SK-N-SH (cell line): ENCODE results near the gene PTER. TPM values are rescaled to one million over a fixed set of nuclear protein-coding genes. Genes with fewer than 3 reads are reported as not detected.

Source experiments
- CTCF ChIA-PET: fragments of 300-600, 350-600 bp; formaldehyde crosslinking; extraction: SDS; loops from one replicate; lab custom pipeline; 2021; lab: Yijun Ruan, JAX
- POLR2A ChIA-PET: fragments of 350-600 bp; sonication (Branson Sonifier 250); formaldehyde crosslinking; extraction: SDS; loops from one replicate; lab custom pipeline; 2020; ENCODE audit warnings: antibody characterized with exemption, inconsistent platforms; lab: Yijun Ruan, JAX
- DNase-seq: peaks from one replicate; pipeline ENCODE4 v3.0.0; 2012
- H2AFZ ChIP-seq: fragments of 200-600 bp; sonication (generic); 2 replicates; pipeline ENCODE4 v1.8.1; 2016; ENCODE audit warnings: antibody characterized with exemption, mild to moderate bottlenecking, low read depth
- H3F3A ChIP-seq: fragments of 200-600 bp; sonication (generic); replicated peaks from 2 replicates; pipeline ENCODE3; 2016; ENCODE audit warnings: antibody characterized with exemption, mild to moderate bottlenecking; ENCODE audit not compliant: insufficient read depth
- H3K27ac ChIP-seq, 2 experiments: fragments of 200-500 bp in 1 of 2; fragments of 200-600 bp in 1 of 2; sonication (Bioruptor generic) in 1 of 2; sonication (generic), shearing (Covaris generic) in 1 of 2; 2 replicates each; pipeline versions ENCODE4 v1.5.1 to v1.6.1; 2014 to 2016; ENCODE audit warnings: low read depth in 2 of 2, inconsistent platforms in 1 of 2, low read length in 1 of 2, mild to moderate bottlenecking in 1 of 2, mixed read lengths in 1 of 2
- H3K27me3 ChIP-seq: fragments of 200-600 bp; sonication (generic), shearing (Covaris generic); 2 replicates; pipeline ENCODE4 v1.6.1; 2016; ENCODE audit warnings: mixed run types; ENCODE audit not compliant: insufficient read depth
- H3K36me3 ChIP-seq, 2 experiments: fragments of 200-500 bp in 1 of 2; fragments of 200-600 bp in 1 of 2; sonication (Bioruptor generic) in 1 of 2; sonication (generic) in 1 of 2; replicated peaks in 1 of 2; 2 replicates each; pipeline versions ENCODE3 to v1.5.1; 2014 to 2016; ENCODE audit warnings: low read length in 1 of 2, mild to moderate bottlenecking in 1 of 2; ENCODE audit not compliant: insufficient read depth in 2 of 2, control insufficient read depth in 1 of 2
- H3K4me1 ChIP-seq, 2 experiments: fragments of 200-500 bp in 1 of 2; fragments of 200-600 bp in 1 of 2; sonication (Bioruptor generic) in 1 of 2; sonication (generic), shearing (Covaris generic) in 1 of 2; 2 replicates each; pipeline versions ENCODE4 v1.5.1 to v1.6.1; 2014 to 2016; ENCODE audit warnings: low read depth in 1 of 2, low read length in 1 of 2, mixed run types in 1 of 2; ENCODE audit not compliant: insufficient read depth in 2 of 2, control insufficient read depth in 1 of 2
- H3K4me2 ChIP-seq: fragments of 200-600 bp; sonication (generic), shearing (Covaris generic); 2 replicates; pipeline ENCODE4 v1.6.1; 2017; ENCODE audit warnings: mixed run types
- H3K4me3 ChIP-seq, 2 experiments: fragments of 200-500 bp in 1 of 2; fragments of 200-600 bp in 1 of 2; sonication (Bioruptor generic) in 1 of 2; sonication (generic), shearing (Covaris generic) in 1 of 2; 2 replicates each; pipeline versions ENCODE4 v1.5.1 to v1.8.1; 2014 to 2016; ENCODE audit warnings: low read depth in 2 of 2, inconsistent platforms in 1 of 2, low read length in 1 of 2, mild to moderate bottlenecking in 1 of 2, mixed read lengths in 1 of 2, moderate library complexity in 1 of 2
- H3K79me2 ChIP-seq: fragments of 200-600 bp; sonication (generic); 2 replicates; pipeline ENCODE4 v1.8.1; 2017; ENCODE audit warnings: mild to moderate bottlenecking; ENCODE audit not compliant: insufficient read depth
- H3K9ac ChIP-seq: fragments of 200-600 bp; sonication (generic); 2 replicates; pipeline ENCODE4 v1.6.1; 2017; ENCODE audit warnings: mixed run types
- H3K9me2 ChIP-seq: fragments of 200-600 bp; sonication (generic); 2 replicates; pipeline ENCODE4 v1.6.1; 2017; ENCODE audit warnings: mixed run types
- H3K9me3 ChIP-seq: fragments of 200-600 bp; sonication (generic); 2 replicates; pipeline ENCODE4 v1.6.1; 2017; ENCODE audit warnings: mixed run types, mild to moderate bottlenecking, moderate library complexity
- H4K20me1 ChIP-seq: fragments of 200-600 bp; sonication (generic); 2 replicates; pipeline ENCODE4 v1.6.1; 2017; ENCODE audit warnings: mild to moderate bottlenecking, mixed run types; ENCODE audit not compliant: insufficient read depth
- EZH2phosphoT487 ChIP-seq: fragments of 200-600 bp; sonication (generic); IDR thresholded peaks from 2 replicates; pipeline ENCODE4 v1.6.1; 2017; ENCODE audit warnings: low read depth, mixed run types, mild to moderate bottlenecking, antibody characterized with exemption, moderate library complexity, borderline replicate concordance
- GATA2 ChIP-seq: sonication (generic); formaldehyde crosslinking; IDR thresholded peaks from 2 replicates; pipeline ENCODE4 v1.5.0; 2020; ENCODE audit warnings: mild to moderate bottlenecking, missing genetic modification reagents
- JUND ChIP-seq: IDR thresholded peaks from 2 replicates; pipeline ENCODE4 v1.4.0; 2012
- MXI1 ChIP-seq: IDR thresholded peaks from 2 replicates; pipeline ENCODE4 v1.6.1; 2012; ENCODE audit warnings: mild to moderate bottlenecking, low read depth, low read length, improper control_type of control experiment
- NFIC ChIP-seq: IDR thresholded peaks from 2 replicates; pipeline ENCODE4 v1.4.0; 2012; ENCODE audit warnings: borderline replicate concordance
- POLR2AphosphoS5 ChIP-seq: IDR thresholded peaks from 2 replicates; pipeline ENCODE4 v1.6.1; 2012; ENCODE audit warnings: low read depth, low read length
- RAD21 ChIP-seq: IDR thresholded peaks from 2 replicates; pipeline ENCODE4 v1.6.1; 2012; ENCODE audit warnings: mild to moderate bottlenecking, low read length
- RCOR1 ChIP-seq: fragments of 150-350 bp; IDR thresholded peaks from 2 replicates; pipeline ENCODE4 v1.6.1; 2017; ENCODE audit warnings: antibody characterized with exemption, low read length
- SIN3A ChIP-seq: IDR thresholded peaks from 2 replicates; pipeline ENCODE4 v1.6.1; 2012; ENCODE audit warnings: low read depth, mild to moderate bottlenecking, low read length, moderate library complexity, borderline replicate concordance
- SMC3 ChIP-seq: IDR thresholded peaks from 2 replicates; pipeline ENCODE4 v1.6.1; 2012; ENCODE audit warnings: low read depth, low read length, improper control_type of control experiment
- TAF1 ChIP-seq: IDR thresholded peaks from 2 replicates; pipeline ENCODE4 v1.6.1; 2012; ENCODE audit warnings: low read depth, mild to moderate bottlenecking, low read length, moderate library complexity, borderline replicate concordance
- TCF12 ChIP-seq: IDR thresholded peaks from 2 replicates; pipeline ENCODE4 v1.4.0; 2012
- TEAD4 ChIP-seq: IDR thresholded peaks from 2 replicates; pipeline ENCODE4 v1.4.0; 2012; ENCODE audit warnings: mild to moderate bottlenecking, borderline replicate concordance; ENCODE audit not compliant: insufficient read depth
- YY1 ChIP-seq: IDR thresholded peaks from 2 replicates; pipeline ENCODE4 v1.4.0; 2012; ENCODE audit warnings: low read depth, mild to moderate bottlenecking
- WGBS: methylation state at CpG from one replicate; pipeline ENCODE4 v1.1.6; 2017; ENCODE audit warnings: low lambda C conversion rate; 5-methylcytosine and 5-hydroxymethylcytosine counted together
- polyA plus RNA-seq, 3 experiments: library from polyadenylated mRNA; depleted of rRNA; stranded (reverse); fragments of >200 nt; gene quantifications; 2 replicates each; pipeline ENCODE4 v1.2.3, GENCODE V29; 2012
- TF ChIP-seq, protein P1 (sequence below): fragments of 150-350 bp; IDR thresholded peaks from 2 replicates; pipeline ENCODE4 v1.6.1; 2017; ENCODE audit warnings: antibody characterized with exemption, low read length, low read depth, borderline replicate concordance
- TF ChIP-seq, protein P2 (sequence below): IDR thresholded peaks from 2 replicates; pipeline ENCODE4 v1.4.0; 2012; ENCODE audit warnings: low read depth
- TF ChIP-seq, protein P3 (sequence below): IDR thresholded peaks from 2 replicates; pipeline ENCODE4 v1.4.0; 2012; ENCODE audit warnings: low read depth, borderline replicate concordance
- TF ChIP-seq, protein P4 (sequence below): IDR thresholded peaks from 2 replicates; pipeline ENCODE4; 2012
- TF ChIP-seq, protein P5 (sequence below): fragments of 200-600 bp; sonication (generic); IDR thresholded peaks from 2 replicates; pipeline ENCODE4 v1.6.1; 2017; ENCODE audit warnings: antibody characterized with exemption, mild to moderate bottlenecking, moderate library complexity

The PTER gene
- polyA plus RNA-seq, 1 of the 3 experiments (the other 2 are of a cell fraction), result not detected

DNA sequence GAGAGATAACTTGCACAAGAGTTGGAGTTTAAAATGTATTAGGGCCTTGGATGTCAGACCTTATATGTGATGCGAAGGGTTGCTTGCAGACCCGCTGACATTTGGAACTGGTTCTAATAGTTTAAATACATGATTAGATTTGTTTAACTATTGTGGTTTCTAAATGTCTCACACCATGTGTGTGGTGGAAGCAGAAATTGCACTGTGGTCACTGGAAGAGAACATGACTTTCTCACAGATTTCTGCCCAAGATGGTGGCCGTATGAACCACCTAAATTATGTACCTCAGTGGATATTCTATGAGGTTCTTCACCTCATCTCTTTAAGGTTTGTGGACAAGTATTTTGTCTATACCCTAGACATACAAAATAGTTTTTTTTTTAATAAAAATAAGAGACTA lies 93.0 kb downstream of the PTER start:
- H4K20me1 ChIP-seq, result no peaks in the 10 kb centered on the region
- H3K9ac ChIP-seq, result no peak overlapping the region
- no peaks in the 10 kb centered on the region for H3K9me2 ChIP-seq
- no peak overlapping the region for H3K27ac ChIP-seq
- WGBS, result 30% methylated on average over 3 of the region's 3 CpGs
- no peak overlapping the region for H3K4me3 ChIP-seq
- no peak overlapping the region for H3K4me2 ChIP-seq
- H3F3A ChIP-seq, result no peaks in the 10 kb centered on the region
- H3K36me3 ChIP-seq, result no peaks in the 10 kb centered on the region
- no peaks in the 10 kb centered on the region for H3K79me2 ChIP-seq
- no peaks in the 10 kb centered on the region for H3K4me1 ChIP-seq
- H2AFZ ChIP-seq, result no peak overlapping the region
- ChIA-PET POLR2A (no interaction called here), CTCF (interaction anchor here (2.6 kb wide), 1 partner anchor 15 kb away, joined by 9 read pairs; no protein-coding TSS in a partner anchor)
- H3K9me3 ChIP-seq, result no peaks in the 10 kb centered on the region
- no peaks in the 10 kb centered on the region for H3K27me3 ChIP-seq
- no peak for DNase-seq
- TF ChIP-seq GATA2, result no peak
- no peak for TF ChIP-seq MXI1
- no peak for TF ChIP-seq POLR2AphosphoS5
- TF ChIP-seq, protein P1, sequence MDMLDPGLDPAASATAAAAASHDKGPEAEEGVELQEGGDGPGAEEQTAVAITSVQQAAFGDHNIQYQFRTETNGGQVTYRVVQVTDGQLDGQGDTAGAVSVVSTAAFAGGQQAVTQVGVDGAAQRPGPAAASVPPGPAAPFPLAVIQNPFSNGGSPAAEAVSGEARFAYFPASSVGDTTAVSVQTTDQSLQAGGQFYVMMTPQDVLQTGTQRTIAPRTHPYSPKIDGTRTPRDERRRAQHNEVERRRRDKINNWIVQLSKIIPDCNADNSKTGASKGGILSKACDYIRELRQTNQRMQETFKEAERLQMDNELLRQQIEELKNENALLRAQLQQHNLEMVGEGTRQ, result no peak
- no peak for TF ChIP-seq EZH2phosphoT487

DNA sequence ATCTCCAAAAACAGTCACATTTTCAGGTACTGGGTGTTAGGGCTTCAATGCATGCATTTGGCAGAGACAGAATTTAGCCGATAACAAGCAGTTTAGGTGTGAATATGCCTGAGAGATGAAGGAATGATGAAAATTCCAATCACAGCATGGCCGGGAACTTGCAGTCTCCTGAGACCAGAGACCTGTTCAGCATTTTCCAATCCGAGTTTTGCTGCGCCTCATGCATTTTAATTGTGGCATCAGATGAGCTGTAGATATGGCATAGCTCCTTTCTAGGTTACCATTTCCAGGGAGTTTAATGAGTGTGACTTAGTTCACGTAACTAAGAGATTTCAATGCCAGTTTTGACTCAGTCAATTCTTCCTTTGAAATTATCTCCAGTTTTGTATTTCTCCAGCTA lies 99.3 kb downstream of the PTER start:
- CTCF ChIA-PET, result interaction anchor here (1.0 to 3.9 kb wide), 3 partner anchors 9 to 634 kb away, joined by 4 to 11 read pairs (median 5); no protein-coding TSS in a partner anchor
- TF ChIP-seq, protein P2, sequence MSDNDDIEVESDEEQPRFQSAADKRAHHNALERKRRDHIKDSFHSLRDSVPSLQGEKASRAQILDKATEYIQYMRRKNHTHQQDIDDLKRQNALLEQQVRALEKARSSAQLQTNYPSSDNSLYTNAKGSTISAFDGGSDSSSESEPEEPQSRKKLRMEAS, result no peak
- TF ChIP-seq SMC3, result no peak
- TF ChIP-seq TCF12, result no peak
- TF ChIP-seq, protein P3, sequence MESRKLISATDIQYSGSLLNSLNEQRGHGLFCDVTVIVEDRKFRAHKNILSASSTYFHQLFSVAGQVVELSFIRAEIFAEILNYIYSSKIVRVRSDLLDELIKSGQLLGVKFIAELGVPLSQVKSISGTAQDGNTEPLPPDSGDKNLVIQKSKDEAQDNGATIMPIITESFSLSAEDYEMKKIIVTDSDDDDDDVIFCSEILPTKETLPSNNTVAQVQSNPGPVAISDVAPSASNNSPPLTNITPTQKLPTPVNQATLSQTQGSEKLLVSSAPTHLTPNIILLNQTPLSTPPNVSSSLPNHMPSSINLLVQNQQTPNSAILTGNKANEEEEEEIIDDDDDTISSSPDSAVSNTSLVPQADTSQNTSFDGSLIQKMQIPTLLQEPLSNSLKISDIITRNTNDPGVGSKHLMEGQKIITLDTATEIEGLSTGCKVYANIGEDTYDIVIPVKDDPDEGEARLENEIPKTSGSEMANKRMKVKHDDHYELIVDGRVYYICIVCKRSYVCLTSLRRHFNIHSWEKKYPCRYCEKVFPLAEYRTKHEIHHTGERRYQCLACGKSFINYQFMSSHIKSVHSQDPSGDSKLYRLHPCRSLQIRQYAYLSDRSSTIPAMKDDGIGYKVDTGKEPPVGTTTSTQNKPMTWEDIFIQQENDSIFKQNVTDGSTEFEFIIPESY, result no peak
- no peak for TF ChIP-seq MXI1
- no peak for TF ChIP-seq RCOR1
- TF ChIP-seq TAF1, result no peak
- TF ChIP-seq, protein P4, sequence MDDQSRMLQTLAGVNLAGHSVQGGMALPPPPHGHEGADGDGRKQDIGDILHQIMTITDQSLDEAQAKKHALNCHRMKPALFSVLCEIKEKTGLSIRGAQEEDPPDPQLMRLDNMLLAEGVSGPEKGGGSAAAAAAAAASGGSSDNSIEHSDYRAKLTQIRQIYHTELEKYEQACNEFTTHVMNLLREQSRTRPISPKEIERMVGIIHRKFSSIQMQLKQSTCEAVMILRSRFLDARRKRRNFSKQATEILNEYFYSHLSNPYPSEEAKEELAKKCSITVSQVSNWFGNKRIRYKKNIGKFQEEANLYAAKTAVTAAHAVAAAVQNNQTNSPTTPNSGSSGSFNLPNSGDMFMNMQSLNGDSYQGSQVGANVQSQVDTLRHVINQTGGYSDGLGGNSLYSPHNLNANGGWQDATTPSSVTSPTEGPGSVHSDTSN, result no peak
- TF ChIP-seq NFIC, result no peak
- TF ChIP-seq TEAD4, result no peak
- TF ChIP-seq RAD21, result no peak
- TF ChIP-seq, protein P1, result no peak
- TF ChIP-seq SIN3A, result no peak
- TF ChIP-seq JUND, result no peak
- TF ChIP-seq, protein P5, sequence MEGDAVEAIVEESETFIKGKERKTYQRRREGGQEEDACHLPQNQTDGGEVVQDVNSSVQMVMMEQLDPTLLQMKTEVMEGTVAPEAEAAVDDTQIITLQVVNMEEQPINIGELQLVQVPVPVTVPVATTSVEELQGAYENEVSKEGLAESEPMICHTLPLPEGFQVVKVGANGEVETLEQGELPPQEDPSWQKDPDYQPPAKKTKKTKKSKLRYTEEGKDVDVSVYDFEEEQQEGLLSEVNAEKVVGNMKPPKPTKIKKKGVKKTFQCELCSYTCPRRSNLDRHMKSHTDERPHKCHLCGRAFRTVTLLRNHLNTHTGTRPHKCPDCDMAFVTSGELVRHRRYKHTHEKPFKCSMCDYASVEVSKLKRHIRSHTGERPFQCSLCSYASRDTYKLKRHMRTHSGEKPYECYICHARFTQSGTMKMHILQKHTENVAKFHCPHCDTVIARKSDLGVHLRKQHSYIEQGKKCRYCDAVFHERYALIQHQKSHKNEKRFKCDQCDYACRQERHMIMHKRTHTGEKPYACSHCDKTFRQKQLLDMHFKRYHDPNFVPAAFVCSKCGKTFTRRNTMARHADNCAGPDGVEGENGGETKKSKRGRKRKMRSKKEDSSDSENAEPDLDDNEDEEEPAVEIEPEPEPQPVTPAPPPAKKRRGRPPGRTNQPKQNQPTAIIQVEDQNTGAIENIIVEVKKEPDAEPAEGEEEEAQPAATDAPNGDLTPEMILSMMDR, result no peak
- TF ChIP-seq YY1, result no peak
- TF ChIP-seq EZH2phosphoT487, result no peak
- TF ChIP-seq, all 33 proteins: peak for 0
- Histone ChIP-seq H3K36me3 (no peaks in the 10 kb centered on the region), H2AFZ (no peak overlapping the region), H3K4me2 (no peak overlapping the region), H3K9me2 (no peaks in the 10 kb centered on the region), H3K4me3 (no peak overlapping the region), H3K79me2 (no peaks in the 10 kb centered on the region), H3K9me3 (no peaks in the 10 kb centered on the region), H3F3A (no peaks in the 10 kb centered on the region), H3K27ac (no peak overlapping the region), H3K4me1 (no peaks in the 10 kb centered on the region), H3K27me3 (no peaks in the 10 kb centered on the region), H4K20me1 (no peaks in the 10 kb centered on the region), H3K9ac (no peak overlapping the region)
- WGBS, result 65% methylated on average over 5 of the region's 5 CpGs
- POLR2A ChIA-PET, result no interaction called here
- no peak for DNase-seq
